HEK293 (cell line): ENCODE data around the gene UBB.

ENCODE experiments used
- CTCF ChIA-PET: fragments of 350-600 bp; formaldehyde crosslinking; extraction: SDS; loops from one replicate; lab custom pipeline; 2021; ENCODE audit warnings: antibody characterized with exemption; lab: Yijun Ruan, JAX
- POLR2A ChIA-PET: fragments of 300-600 bp; formaldehyde crosslinking; extraction: SDS; loops from one replicate; lab custom pipeline; 2020; ENCODE audit warnings: antibody characterized with exemption, inconsistent platforms; lab: Yijun Ruan, JAX
- H3K27ac ChIP-seq: fragments of 200-500 bp; sonication (Bioruptor generic); 2 replicates; pipeline ENCODE4 v1.5.1; 2014; ENCODE audit warnings: low read depth, low read length, control low read depth, inconsistent platforms; ENCODE audit errors: extremely low read depth
- H3K36me3 ChIP-seq, 2 experiments: fragments of 200-500 bp in 1 of 2; sonication (Bioruptor generic) in 1 of 2; 1 replicate in 1 of 2; 2 replicates in 1 of 2; pipeline ENCODE4 v1.5.1; 2014 to 2017; ENCODE audit warnings: inconsistent platforms in 2 of 2, low read length in 2 of 2; ENCODE audit not compliant: control insufficient read depth in 2 of 2, insufficient read depth in 1 of 2
- H3K4me1 ChIP-seq: fragments of 200-500 bp; sonication (Bioruptor generic); 2 replicates; pipeline ENCODE4 v1.5.1; 2014; ENCODE audit warnings: mild to moderate bottlenecking, low read length, inconsistent platforms; ENCODE audit not compliant: control insufficient read depth, insufficient read depth
- H3K4me3 ChIP-seq: 2 replicates; pipeline ENCODE4 v1.5.1; 2011; ENCODE audit warnings: low read depth, mild to moderate bottlenecking, control low read depth, low read length, moderate library complexity
- H3K9me3 ChIP-seq: fragments of 200-500 bp; sonication (Bioruptor generic); 2 replicates; pipeline ENCODE4 v1.5.1; 2014; ENCODE audit warnings: low read depth, low read length, inconsistent platforms; ENCODE audit not compliant: control insufficient read depth, insufficient read depth
- CTCF ChIP-seq: fragments of 450-650 bp; formaldehyde crosslinking; IDR thresholded peaks from 2 replicates; pipeline ENCODE4 v1.5.1; 2016; ENCODE audit warnings: missing biosample characterization, missing genetic modification characterization
- GLIS1 ChIP-seq: fragments of 450-650 bp; formaldehyde crosslinking; IDR thresholded peaks from 2 replicates; pipeline ENCODE4 v1.5.1; 2016; ENCODE audit warnings: missing biosample characterization, missing genetic modification characterization
- HIC1 ChIP-seq: fragments of 450-650 bp; formaldehyde crosslinking; IDR thresholded peaks from 2 replicates; pipeline ENCODE4 v1.5.1; 2016; ENCODE audit warnings: missing biosample characterization, missing genetic modification characterization
- HOXD13 ChIP-seq: sonication (generic); formaldehyde crosslinking; IDR thresholded peaks from 2 replicates; pipeline ENCODE4 v1.8.0; 2022; ENCODE audit warnings: missing genetic modification reagents, borderline replicate concordance
- IKZF3 ChIP-seq: fragments of 450-650 bp; IDR thresholded peaks from 2 replicates; pipeline ENCODE4 v1.5.0; 2018; ENCODE audit warnings: missing biosample characterization, mild to moderate bottlenecking, missing genetic modification characterization, moderate library complexity
- KLF10 ChIP-seq: fragments of 450-650 bp; IDR thresholded peaks from 2 replicates; pipeline ENCODE4 v1.5.1; 2018; ENCODE audit warnings: missing biosample characterization, mild to moderate bottlenecking, missing genetic modification characterization
- SETDB1 ChIP-seq: IDR thresholded peaks from one replicate; pipeline ENCODE4 v1.6.1; 2017; ENCODE audit warnings: mild to moderate bottlenecking, low read length, moderate library complexity, mixed read lengths; ENCODE audit not compliant: insufficient read length
- SP7 ChIP-seq: fragments of 450-650 bp; formaldehyde crosslinking; IDR thresholded peaks from 2 replicates; pipeline ENCODE4 v1.5.1; 2016; ENCODE audit warnings: missing biosample characterization, missing genetic modification characterization
- ZBTB17 ChIP-seq: fragments of 450-650 bp; formaldehyde crosslinking; IDR thresholded peaks from 2 replicates; pipeline ENCODE4 v1.5.1; 2016; ENCODE audit warnings: missing biosample characterization, missing genetic modification characterization
- ZBTB26 ChIP-seq: fragments of 450-650 bp; formaldehyde crosslinking; optimal IDR thresholded peaks from 2 replicates; pipeline ENCODE3; 2016; ENCODE audit warnings: missing biosample characterization, mild to moderate bottlenecking, missing genetic modification characterization
- ZBTB44 ChIP-seq: fragments of 450-650 bp; IDR thresholded peaks from 2 replicates; pipeline ENCODE4 v1.5.1; 2018; ENCODE audit warnings: missing biosample characterization, mild to moderate bottlenecking, missing genetic modification characterization
- ZNF148 ChIP-seq: fragments of 450-650 bp; formaldehyde crosslinking; IDR thresholded peaks from 2 replicates; pipeline ENCODE4 v1.5.0; 2017; ENCODE audit warnings: missing biosample characterization, missing genetic modification characterization, borderline replicate concordance
- ZNF157 ChIP-seq: fragments of 450-650 bp; formaldehyde crosslinking; IDR thresholded peaks from 2 replicates; pipeline ENCODE4 v1.5.1; 2016; ENCODE audit warnings: missing biosample characterization, missing genetic modification characterization
- ZNF184 ChIP-seq: fragments of 450-650 bp; IDR thresholded peaks from 2 replicates; pipeline ENCODE4 v1.5.1; 2018; ENCODE audit warnings: missing biosample characterization, mild to moderate bottlenecking, missing genetic modification characterization
- ZNF302 ChIP-seq: fragments of 450-650 bp; formaldehyde crosslinking; IDR thresholded peaks from 2 replicates; pipeline ENCODE4 v1.5.1; 2016; ENCODE audit warnings: missing biosample characterization, missing genetic modification characterization, low read depth
- ZNF37A ChIP-seq: fragments of 450-650 bp; IDR thresholded peaks from 2 replicates; pipeline ENCODE4 v1.5.1; 2018; ENCODE audit warnings: missing biosample characterization, missing genetic modification characterization
- ZNF391 ChIP-seq: fragments of 450-650 bp; formaldehyde crosslinking; IDR thresholded peaks from 2 replicates; pipeline ENCODE4 v1.5.1; 2016; ENCODE audit warnings: low read depth, missing biosample characterization, missing genetic modification characterization, borderline replicate concordance
- ZNF398 ChIP-seq: fragments of 450-650 bp; formaldehyde crosslinking; IDR thresholded peaks from 2 replicates; pipeline ENCODE4 v1.5.1; 2017; ENCODE audit warnings: missing biosample characterization, missing genetic modification characterization
- ZNF510 ChIP-seq: fragments of 450-650 bp; formaldehyde crosslinking; IDR thresholded peaks from 2 replicates; pipeline ENCODE4 v1.5.1; 2018; ENCODE audit warnings: mild to moderate bottlenecking, missing genetic modification characterization, missing biosample characterization; ENCODE audit not compliant: insufficient replicate concordance
- ZNF645 ChIP-seq: fragments of 450-650 bp; formaldehyde crosslinking; IDR thresholded peaks from 2 replicates; pipeline ENCODE4; 2016; ENCODE audit warnings: missing biosample characterization, missing genetic modification characterization
- ZNF664 ChIP-seq: fragments of 450-650 bp; formaldehyde crosslinking; IDR thresholded peaks from 2 replicates; pipeline ENCODE4 v1.5.1; 2016; ENCODE audit warnings: missing biosample characterization, missing genetic modification characterization
- ZNF701 ChIP-seq: fragments of 450-650 bp; formaldehyde crosslinking; IDR thresholded peaks from 2 replicates; pipeline ENCODE4 v1.5.1; 2016; ENCODE audit warnings: missing biosample characterization, missing genetic modification characterization
- ZNF76 ChIP-seq: fragments of 450-650 bp; formaldehyde crosslinking; IDR thresholded peaks from 2 replicates; pipeline ENCODE4; 2016; ENCODE audit warnings: low read depth, missing biosample characterization, missing genetic modification characterization, borderline replicate concordance
- ZNF785 ChIP-seq: fragments of 450-650 bp; formaldehyde crosslinking; IDR thresholded peaks from 2 replicates; pipeline ENCODE4 v1.5.1; 2016; ENCODE audit warnings: missing biosample characterization, missing genetic modification characterization

Gene UBB

GRCh38 chr17:16407911-16408588, 27.2 kb downstream of the UBB start:
- Histone ChIP-seq H3K9me3 (no peaks in the 10 kb centered on the region), H3K27ac (no peak overlapping the region), H3K4me1 (peaks cover 3% of the 10 kb centered on the region; the same call in 1 of the 2 replicates), H3K36me3 (no peaks in the 10 kb centered on the region), H3K4me3 (no peak overlapping the region)
- ChIA-PET CTCF (interaction anchor here (0.6 to 0.9 kb wide), 3 partner anchors 9 to 44 kb away, joined by 3 to 6 read pairs (median 6); no protein-coding TSS in a partner anchor), POLR2A (interaction anchor here (0.7 to 4.4 kb wide), 5 partner anchors 10 to 31 kb away, joined by 3 to 27 read pairs (median 5); partner anchors contain the start of gene UBB)
- TF ChIP-seq ZNF391 (tag by site-specific recombination): no peak
- TF ChIP-seq HOXD13 (CRISPR knock-in tag): no peak
- TF ChIP-seq ZNF184: 0 out of 2 replicates have a peak, but pooled peaks have one; percentile 73
- TF ChIP-seq ZNF37A (tag by site-specific recombination): 0 out of 2 replicates have a peak, but pooled peaks have one; percentile 30
- TF ChIP-seq ZNF157: no peak
- no peak for TF ChIP-seq ZNF701 (tag by site-specific recombination)
- 0 out of 2 replicates have a peak, but pooled peaks have one; percentile 7 for TF ChIP-seq GLIS1 (tag by site-specific recombination)
- 0 out of 2 replicates have a peak, but pooled peaks have one; percentile 9 for TF ChIP-seq IKZF3
- 0 out of 2 replicates have a peak, but pooled peaks have one; percentile 37 for TF ChIP-seq HIC1 (tag by site-specific recombination)
- no peak for TF ChIP-seq ZNF510
- TF ChIP-seq ZBTB17 (tag by site-specific recombination): peak; percentile 47; the same call in 1 of the 2 replicates
- no peak for TF ChIP-seq SETDB1
- no peak for TF ChIP-seq ZNF664 (tag by site-specific recombination)
- peak; percentile 37; the same call in 1 of the 2 replicates for TF ChIP-seq SP7 (tag by site-specific recombination)
- TF ChIP-seq ZBTB26 (tag by site-specific recombination): no peak
- peak; percentile 30 for TF ChIP-seq ZNF398 (tag by site-specific recombination)
- TF ChIP-seq KLF10 (tag by site-specific recombination): peak; percentile 54; the same call in 1 of the 2 replicates
- peak; percentile 39; the same call in 1 of the 2 replicates for TF ChIP-seq ZNF76 (tag by site-specific recombination)
- TF ChIP-seq ZNF302 (tag by site-specific recombination): no peak
- no peak for TF ChIP-seq ZNF645
- TF ChIP-seq ZNF148 (tag by site-specific recombination): no peak
- TF ChIP-seq CTCF (tag by site-specific recombination): no peak
- TF ChIP-seq ZNF785 (tag by site-specific recombination): no peak
- peak; percentile 50; the same call in 1 of the 2 replicates for TF ChIP-seq ZBTB44 (tag by site-specific recombination)
